ENCODE data around the gene ITM2B.

DNA sequence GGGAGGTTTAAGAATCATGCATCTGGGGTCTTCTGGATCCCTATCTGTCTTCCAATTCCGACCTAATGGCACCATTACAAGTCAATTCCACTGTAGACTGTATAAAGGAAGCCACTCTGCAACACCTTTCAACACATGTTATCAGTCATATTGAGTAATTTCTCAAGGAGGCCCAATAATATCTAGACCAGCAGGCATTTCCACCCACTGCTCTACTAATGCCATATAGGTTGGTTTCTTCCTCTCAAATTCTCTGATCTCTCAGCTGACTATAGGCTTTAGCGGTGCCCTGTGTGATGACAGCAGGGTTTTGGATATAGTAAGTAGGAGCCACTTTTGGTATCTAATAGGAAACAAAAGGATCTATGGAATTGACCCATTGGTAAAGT is 12.4 kb upstream of the ITM2B start:
- TF ChIP-seq POLR2AphosphoS5 (IDR thresholded peaks at IDR 0.05) (no peak), POLR2A (IDR thresholded peaks at IDR 0.05; ENCODE audit: low read depth) (no peak)
